ENCODE results near the gene PIK3CB. TPM values are rescaled to one million over a fixed set of nuclear protein-coding genes. Genes with fewer than 3 reads are reported as not detected.

The PIK3CB gene
- total and polyA plus RNA-seq, 10 of the 15 experiments (the other 5 are each of a cell fraction or from before 2014, with no cell fraction given): 5.0 to 18.4 (median 10.4) TPM

GRCh38 chr3:138817695-138818094 lies 17.0 kb downstream of the PIK3CB start (continued):
- TF ChIP-seq, protein P1, sequence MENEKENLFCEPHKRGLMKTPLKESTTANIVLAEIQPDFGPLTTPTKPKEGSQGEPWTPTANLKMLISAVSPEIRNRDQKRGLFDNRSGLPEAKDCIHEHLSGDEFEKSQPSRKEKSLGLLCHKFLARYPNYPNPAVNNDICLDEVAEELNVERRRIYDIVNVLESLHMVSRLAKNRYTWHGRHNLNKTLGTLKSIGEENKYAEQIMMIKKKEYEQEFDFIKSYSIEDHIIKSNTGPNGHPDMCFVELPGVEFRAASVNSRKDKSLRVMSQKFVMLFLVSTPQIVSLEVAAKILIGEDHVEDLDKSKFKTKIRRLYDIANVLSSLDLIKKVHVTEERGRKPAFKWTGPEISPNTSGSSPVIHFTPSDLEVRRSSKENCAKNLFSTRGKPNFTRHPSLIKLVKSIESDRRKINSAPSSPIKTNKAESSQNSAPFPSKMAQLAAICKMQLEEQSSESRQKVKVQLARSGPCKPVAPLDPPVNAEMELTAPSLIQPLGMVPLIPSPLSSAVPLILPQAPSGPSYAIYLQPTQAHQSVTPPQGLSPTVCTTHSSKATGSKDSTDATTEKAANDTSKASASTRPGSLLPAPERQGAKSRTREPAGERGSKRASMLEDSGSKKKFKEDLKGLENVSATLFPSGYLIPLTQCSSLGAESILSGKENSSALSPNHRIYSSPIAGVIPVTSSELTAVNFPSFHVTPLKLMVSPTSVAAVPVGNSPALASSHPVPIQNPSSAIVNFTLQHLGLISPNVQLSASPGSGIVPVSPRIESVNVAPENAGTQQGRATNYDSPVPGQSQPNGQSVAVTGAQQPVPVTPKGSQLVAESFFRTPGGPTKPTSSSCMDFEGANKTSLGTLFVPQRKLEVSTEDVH (IDR thresholded peaks at IDR 0.05; ENCODE audit: low read depth, partially characterized antibody): no peak
- no peak for TF ChIP-seq TARDBP (IDR thresholded peaks at IDR 0.05; ENCODE audit: borderline replicate concordance)
- TF ChIP-seq ZSCAN29 (IDR thresholded peaks at IDR 0.05): no peak
- TF ChIP-seq SREBF2 (IDR thresholded peaks at IDR 0.05; ENCODE audit: low read length): no peak
- TF ChIP-seq BRCA1 (IDR thresholded peaks at IDR 0.05; ENCODE audit: low read depth, low read length): no peak
- no peak for TF ChIP-seq ZNF384 (IDR thresholded peaks at IDR 0.05; ENCODE audit: borderline replicate concordance, low read depth, low read length)
- no peak for TF ChIP-seq SP1 (IDR thresholded peaks at IDR 0.05; ENCODE audit: low read depth, low read length)
- TF ChIP-seq ZNF274 (IDR thresholded peaks at IDR 0.05; ENCODE audit: insufficient read depth, insufficient read length): no peak
- no peak for TF ChIP-seq SIN3A (IDR thresholded peaks at IDR 0.05; ENCODE audit: low read depth, low read length)
- TF ChIP-seq, protein P2, sequence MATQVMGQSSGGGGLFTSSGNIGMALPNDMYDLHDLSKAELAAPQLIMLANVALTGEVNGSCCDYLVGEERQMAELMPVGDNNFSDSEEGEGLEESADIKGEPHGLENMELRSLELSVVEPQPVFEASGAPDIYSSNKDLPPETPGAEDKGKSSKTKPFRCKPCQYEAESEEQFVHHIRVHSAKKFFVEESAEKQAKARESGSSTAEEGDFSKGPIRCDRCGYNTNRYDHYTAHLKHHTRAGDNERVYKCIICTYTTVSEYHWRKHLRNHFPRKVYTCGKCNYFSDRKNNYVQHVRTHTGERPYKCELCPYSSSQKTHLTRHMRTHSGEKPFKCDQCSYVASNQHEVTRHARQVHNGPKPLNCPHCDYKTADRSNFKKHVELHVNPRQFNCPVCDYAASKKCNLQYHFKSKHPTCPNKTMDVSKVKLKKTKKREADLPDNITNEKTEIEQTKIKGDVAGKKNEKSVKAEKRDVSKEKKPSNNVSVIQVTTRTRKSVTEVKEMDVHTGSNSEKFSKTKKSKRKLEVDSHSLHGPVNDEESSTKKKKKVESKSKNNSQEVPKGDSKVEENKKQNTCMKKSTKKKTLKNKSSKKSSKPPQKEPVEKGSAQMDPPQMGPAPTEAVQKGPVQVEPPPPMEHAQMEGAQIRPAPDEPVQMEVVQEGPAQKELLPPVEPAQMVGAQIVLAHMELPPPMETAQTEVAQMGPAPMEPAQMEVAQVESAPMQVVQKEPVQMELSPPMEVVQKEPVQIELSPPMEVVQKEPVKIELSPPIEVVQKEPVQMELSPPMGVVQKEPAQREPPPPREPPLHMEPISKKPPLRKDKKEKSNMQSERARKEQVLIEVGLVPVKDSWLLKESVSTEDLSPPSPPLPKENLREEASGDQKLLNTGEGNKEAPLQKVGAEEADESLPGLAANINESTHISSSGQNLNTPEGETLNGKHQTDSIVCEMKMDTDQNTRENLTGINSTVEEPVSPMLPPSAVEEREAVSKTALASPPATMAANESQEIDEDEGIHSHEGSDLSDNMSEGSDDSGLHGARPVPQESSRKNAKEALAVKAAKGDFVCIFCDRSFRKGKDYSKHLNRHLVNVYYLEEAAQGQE (IDR thresholded peaks at IDR 0.05; ENCODE audit: low read depth, low read length): no peak
- no peak for TF ChIP-seq SKIL (IDR thresholded peaks at IDR 0.05; ENCODE audit: low read depth, poor library complexity, severe bottlenecking)
- no peak for TF ChIP-seq KAT2A (conservative IDR thresholded peaks at IDR 0.05; ENCODE audit: control insufficient read depth, low read depth, low read length)
